Measurements from ENCODE around the gene BMP3. TPM values are rescaled to one million over a fixed set of nuclear protein-coding genes. Genes with fewer than 3 reads are reported as not detected.

BMP3 gene
- total RNA-seq, 1 donor from 2014 or later: 0.07 TPM

- H3K9me3 Mint-ChIP-seq: peaks cover 13% of the 10 kb centered on the region
- no peak overlapping the region for H3K27ac Mint-ChIP-seq
- H3K27me3 Mint-ChIP-seq (ENCODE audit: low read depth): peaks cover 4% of the 10 kb centered on the region
- no peak for TF ChIP-seq CTCF (IDR thresholded peaks at IDR 0.05; ENCODE audit: unreplicated experiment)
- no peaks in the 10 kb centered on the region for H3K4me1 Mint-ChIP-seq
- no peak overlapping the region for H3K4me3 Mint-ChIP-seq
- H3K36me3 Mint-ChIP-seq: no peaks in the 10 kb centered on the region
- DNase-seq (ENCODE audit: low spot score in 2 of 2, unreplicated experiment in 2 of 2): no peak
Measured at GRCh38 chr4:81085291-81085690, 54.8 kb downstream of the BMP3 start.

- no peak for DNase-seq (ENCODE audit: low spot score in 2 of 2, unreplicated experiment in 2 of 2)
- no peak overlapping the region for H3K4me3 Mint-ChIP-seq
- H3K27ac Mint-ChIP-seq: no peak overlapping the region
- H3K9me3 Mint-ChIP-seq: peaks cover 7% of the 10 kb centered on the region
- H3K36me3 Mint-ChIP-seq: no peaks in the 10 kb centered on the region
- no peak for TF ChIP-seq CTCF (IDR thresholded peaks at IDR 0.05; ENCODE audit: unreplicated experiment)
- H3K4me1 Mint-ChIP-seq: no peaks in the 10 kb centered on the region
- H3K27me3 Mint-ChIP-seq (ENCODE audit: low read depth): no peaks in the 10 kb centered on the region
Measured at GRCh38 chr4:81085979-81086378, 55.5 kb downstream of the BMP3 start.

GRCh38 chr4:81093720-81094401 is 63.4 kb downstream of the BMP3 start:
- Mint-ChIP-seq H3K27ac (no peak overlapping the region), H3K9me3 (peaks cover 6% of the 10 kb centered on the region), H3K4me1 (no peaks in the 10 kb centered on the region), H3K27me3 (ENCODE audit: low read depth) (no peaks in the 10 kb centered on the region), H3K36me3 (no peaks in the 10 kb centered on the region), H3K4me3 (no peak overlapping the region)
- no peak for TF ChIP-seq CTCF (IDR thresholded peaks at IDR 0.05; ENCODE audit: unreplicated experiment)
- DNase-seq (ENCODE audit: low spot score in 2 of 2, unreplicated experiment in 2 of 2): no peak

DNA sequence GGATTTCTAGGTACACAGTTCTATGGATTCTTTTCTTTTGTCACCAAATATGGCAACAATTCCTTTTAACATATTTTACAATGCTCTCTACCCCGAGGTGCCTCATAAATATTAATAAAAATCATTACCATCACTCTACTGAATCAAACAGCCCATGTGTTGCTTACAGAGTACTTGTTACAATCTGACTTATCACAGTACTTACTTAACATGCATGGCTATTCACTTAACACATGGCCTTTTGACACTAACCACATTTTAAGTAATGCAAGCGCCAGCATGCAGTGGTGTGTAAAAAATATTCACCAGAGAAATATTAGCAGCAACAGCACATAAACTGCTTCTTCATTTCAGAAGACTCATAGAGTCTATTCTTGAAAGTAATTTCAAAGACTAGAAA is 64.9 kb downstream of the BMP3 start:
- H3K27ac Mint-ChIP-seq: no peak overlapping the region
- DNase-seq (ENCODE audit: low spot score in 2 of 2, unreplicated experiment in 2 of 2): no peak
- no peaks in the 10 kb centered on the region for H3K36me3 Mint-ChIP-seq
- H3K27me3 Mint-ChIP-seq (ENCODE audit: low read depth): no peaks in the 10 kb centered on the region
- no peak overlapping the region for H3K4me3 Mint-ChIP-seq
- peaks cover 8% of the 10 kb centered on the region for H3K9me3 Mint-ChIP-seq
- no peaks in the 10 kb centered on the region for H3K4me1 Mint-ChIP-seq
- TF ChIP-seq CTCF (IDR thresholded peaks at IDR 0.05; ENCODE audit: unreplicated experiment): no peak

DNA sequence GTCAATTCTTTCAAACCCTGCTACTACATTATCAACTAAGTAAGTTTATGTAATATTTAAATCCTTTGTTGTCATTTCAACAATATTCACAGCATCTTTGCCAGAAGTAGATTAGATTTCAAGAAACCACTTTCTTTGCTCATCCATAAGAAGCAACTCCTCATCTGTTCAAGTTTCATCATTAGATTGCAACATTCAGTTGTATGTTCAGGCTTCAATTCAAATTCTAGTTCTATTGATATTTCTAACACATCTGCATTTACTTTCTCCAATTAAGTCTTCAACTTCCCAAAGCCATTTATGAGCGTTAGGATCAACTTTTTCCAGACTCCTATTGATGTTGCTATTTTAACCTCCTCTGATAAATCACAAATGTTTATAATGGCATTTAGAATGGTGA is 66.1 kb downstream of the BMP3 start:
- no peak overlapping the region for H3K27ac Mint-ChIP-seq
- TF ChIP-seq CTCF (IDR thresholded peaks at IDR 0.05; ENCODE audit: unreplicated experiment): no peak
- H3K27me3 Mint-ChIP-seq (ENCODE audit: low read depth): no peaks in the 10 kb centered on the region
- no peak for DNase-seq (ENCODE audit: low spot score in 2 of 2, unreplicated experiment in 2 of 2)
- no peaks in the 10 kb centered on the region for H3K36me3 Mint-ChIP-seq
- no peaks in the 10 kb centered on the region for H3K4me1 Mint-ChIP-seq
- H3K9me3 Mint-ChIP-seq: peaks cover 8% of the 10 kb centered on the region
- H3K4me3 Mint-ChIP-seq: no peak overlapping the region

- peaks cover 1% of the 10 kb centered on the region for H3K36me3 Mint-ChIP-seq
- H3K4me3 Mint-ChIP-seq: no peak overlapping the region
- DNase-seq (ENCODE audit: low spot score in 2 of 2, unreplicated experiment in 2 of 2): no peak
- H3K9me3 Mint-ChIP-seq: peaks cover 10% of the 10 kb centered on the region
- TF ChIP-seq CTCF (IDR thresholded peaks at IDR 0.05; ENCODE audit: unreplicated experiment): no peak
- no peak overlapping the region for H3K27ac Mint-ChIP-seq
- H3K27me3 Mint-ChIP-seq (ENCODE audit: low read depth): no peaks in the 10 kb centered on the region
- H3K4me1 Mint-ChIP-seq: peaks cover 3% of the 10 kb centered on the region
Measured at GRCh38 chr4:81102107-81102506, 71.6 kb downstream of the BMP3 start.
